HG03469 (cell line): ENCODE results near the gene POLD4.
"Not testable (repeated sequence)": the region's sequence is repeated elsewhere in the genome, so short reads cannot be mapped to it uniquely, and the experiment has no call there.

Experiments used
- ATAC-seq: cut with Tn5 transposase; IDR thresholded peaks from one replicate; pipeline ENCODE4 v1.9.1; 2021; ENCODE audit warnings: mild to moderate bottlenecking, moderate library complexity, moderate number of reproducible peaks; ENCODE audit not compliant: unreplicated experiment

POLD4 gene

GRCh38 chr11:67354075-67355022 lies 1.0 kb upstream of the POLD4 start:
- ATAC-seq: no peak

DNA sequence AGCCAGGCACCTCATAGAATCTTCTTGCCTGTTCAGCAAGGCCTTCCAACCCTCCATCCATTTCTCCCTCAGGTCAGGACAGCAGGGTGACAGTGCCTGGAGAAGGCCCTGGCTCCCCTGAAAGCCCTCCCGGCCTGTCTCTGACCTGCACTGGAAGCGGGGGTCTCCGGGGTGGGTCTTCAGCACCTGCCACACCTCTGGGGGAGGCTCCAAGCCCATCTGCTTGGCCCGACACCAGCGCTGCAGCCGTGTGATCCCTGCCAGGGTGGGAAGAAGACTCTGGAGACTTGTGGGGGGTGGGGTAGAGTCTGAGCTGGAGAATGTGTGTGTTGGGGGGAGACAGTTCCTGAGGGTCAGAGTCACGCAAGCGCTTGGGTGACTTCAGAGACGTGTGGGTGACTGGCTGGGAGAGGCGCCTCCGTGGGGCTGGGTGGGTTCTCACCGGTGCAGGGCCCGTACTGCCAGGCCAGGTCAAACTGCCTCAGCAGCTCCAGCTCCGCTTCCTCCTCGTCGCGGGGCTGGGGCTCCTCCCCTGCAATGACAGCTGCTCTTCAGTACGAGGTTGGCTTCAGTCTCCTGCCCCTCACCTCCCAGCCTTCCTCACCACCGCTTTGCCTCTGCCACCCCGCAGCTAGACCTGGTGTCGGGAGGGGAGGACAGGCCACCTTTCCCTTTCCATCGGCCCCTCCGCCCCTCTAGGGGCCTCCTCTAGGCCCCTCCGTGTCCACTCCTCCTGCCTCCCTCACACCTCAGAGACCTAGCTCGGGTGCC lies 615 bp downstream of the POLD4 start:
- no peak for ATAC-seq

DNA sequence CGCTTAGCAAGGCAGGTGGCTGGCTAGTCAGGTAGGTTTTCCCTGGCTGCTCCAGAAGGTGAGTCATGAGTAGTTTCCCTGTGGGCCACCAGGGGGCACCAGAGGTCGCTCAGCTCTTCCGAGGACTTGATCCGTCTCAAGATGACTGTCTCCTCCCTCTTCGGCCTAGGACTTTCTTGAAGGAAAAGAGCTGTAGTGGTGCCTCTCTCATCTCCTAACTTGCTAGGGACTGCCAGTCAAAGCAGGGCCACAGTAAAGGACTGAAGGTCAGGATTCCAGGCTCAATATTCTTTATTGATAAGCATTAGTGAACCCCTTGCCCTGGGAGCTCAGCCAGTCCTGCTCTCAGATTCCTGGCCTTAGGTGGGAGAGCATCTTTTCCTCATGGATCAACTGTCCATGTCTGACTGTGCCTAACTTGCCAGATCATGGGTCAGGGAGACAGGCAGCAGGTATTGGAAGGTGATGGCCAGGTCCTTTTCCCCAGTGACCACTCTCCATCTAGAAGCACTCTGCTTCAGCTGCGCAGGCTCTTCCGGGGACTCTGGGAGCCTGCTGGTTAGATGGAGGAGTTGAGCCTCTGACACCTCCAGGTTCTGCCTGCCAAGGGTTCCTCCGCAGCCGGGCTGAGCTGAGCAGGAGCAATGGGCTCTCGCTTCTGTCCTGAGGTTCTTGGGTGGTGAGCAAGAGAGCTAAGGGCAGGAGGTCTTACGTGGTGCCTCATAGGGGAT lies 1.9 kb downstream of the POLD4 start:
- no peak for ATAC-seq

DNA sequence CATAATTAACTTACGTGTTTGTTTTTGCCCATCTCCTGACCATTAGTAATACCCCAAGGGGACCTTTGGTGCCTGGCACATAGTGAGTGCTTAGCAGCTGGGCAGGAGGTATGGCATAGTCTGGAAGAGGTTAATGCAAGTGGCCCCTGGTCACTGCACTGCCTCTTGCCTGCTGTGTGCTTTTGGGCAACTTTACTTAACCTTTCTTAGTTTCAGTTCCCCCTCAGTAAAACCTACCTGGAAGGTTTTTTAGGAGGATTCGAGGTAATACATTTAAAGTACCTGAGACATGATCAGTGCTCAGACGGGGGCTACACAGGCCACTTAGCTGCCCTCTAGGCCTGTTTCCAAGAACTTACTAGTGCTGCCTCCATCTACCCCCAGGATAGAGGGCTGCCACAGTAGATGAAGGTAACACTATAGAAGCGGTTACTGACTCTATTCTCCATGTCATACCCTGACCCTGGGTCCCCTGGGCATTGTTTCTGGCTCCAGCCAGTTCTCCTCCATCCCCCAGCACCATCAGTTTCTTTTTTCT lies 3.3 kb downstream of the POLD4 start:
- no peak for ATAC-seq

DNA sequence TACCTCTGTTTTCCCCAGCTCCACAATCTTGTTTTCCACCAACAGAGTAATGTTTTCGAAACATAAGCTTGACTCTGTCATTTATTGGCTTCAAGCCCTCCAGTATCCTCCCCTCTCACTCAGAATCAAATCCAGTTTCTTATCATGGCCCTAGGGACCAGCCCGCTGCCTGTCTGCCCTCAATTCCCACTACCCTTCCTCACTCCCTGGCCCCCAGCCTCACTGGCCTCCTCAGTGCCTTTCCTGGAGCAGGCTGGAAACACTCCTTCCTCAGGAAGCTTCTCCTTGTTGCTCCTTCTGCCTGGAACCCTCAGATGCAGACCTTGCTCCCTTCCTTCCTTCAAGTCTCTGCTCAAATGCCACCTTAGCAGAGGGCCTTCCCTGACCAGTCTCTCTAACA lies 3.9 kb downstream of the POLD4 start:
- ATAC-seq: no peak

GRCh38 chr11:67349036-67349435 lies 4.3 kb downstream of the POLD4 start:
- no peak for ATAC-seq

DNA sequence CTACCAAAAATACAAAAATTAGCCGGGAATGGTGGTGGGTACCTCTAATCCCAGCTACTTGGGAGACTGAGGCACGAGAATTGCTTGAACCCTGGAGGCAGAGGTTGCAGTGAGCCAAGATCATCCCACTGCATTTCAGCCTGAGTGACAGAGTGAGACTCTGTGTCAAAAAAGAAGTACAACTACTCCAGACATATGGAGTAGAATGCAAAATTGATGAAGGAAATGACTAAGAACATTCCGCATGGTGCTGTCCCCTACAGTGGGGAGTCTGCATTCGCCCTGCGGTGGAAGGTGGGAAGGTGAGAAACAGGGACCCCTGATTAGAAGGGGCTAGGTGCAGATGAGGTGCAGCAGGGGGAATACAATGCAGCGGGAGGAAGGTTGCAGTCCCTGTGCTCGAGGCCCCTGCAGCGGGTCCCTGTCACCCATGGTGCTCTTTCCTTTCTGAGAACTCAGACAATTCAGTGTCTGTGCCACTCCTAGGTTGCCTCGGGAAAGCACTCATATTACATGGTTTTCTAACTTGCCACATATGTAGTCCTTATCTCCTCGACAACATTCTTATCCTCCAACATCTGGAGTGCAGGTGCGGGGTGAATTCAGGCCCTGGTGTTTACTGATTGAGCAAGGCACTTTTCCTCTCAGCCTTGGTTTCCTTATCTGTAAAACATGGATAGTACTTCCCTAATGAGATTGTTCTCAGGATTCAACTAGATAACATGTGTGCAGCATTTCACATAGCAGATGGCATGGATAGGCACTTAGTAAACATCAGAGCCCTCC lies 5.2 kb downstream of the POLD4 start:
- ATAC-seq: no peak

- ATAC-seq: no peak
Measured at GRCh38 chr11:67345920-67346819, 7.2 kb downstream of the POLD4 start.

- no peak for ATAC-seq
Measured at GRCh38 chr11:67345247-67345919, 8.0 kb downstream of the POLD4 start.

- ATAC-seq: no peak
Measured at GRCh38 chr11:67344264-67344663, 9.1 kb downstream of the POLD4 start.

DNA sequence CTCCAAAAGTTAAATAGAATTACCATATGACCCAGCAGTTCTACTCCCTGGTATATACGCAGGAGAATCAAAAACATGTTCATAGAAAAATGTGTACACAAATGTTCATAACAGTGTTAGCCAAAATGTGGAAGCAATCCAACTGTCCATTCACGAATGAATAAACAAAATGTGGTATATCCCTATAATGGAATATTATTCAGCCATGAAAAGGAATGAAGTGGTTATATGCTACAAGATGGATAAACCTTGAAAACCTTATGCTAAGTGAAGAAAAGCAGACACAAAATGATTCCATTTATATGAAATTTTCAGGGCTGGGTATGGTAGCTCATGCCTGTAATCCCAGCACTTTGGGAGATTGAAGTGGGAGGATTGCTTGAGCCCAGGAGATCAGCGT lies 16.1 kb downstream of the POLD4 start:
- ATAC-seq: no peak

GRCh38 chr11:67332081-67332691 lies 21.2 kb downstream of the POLD4 start:
- no peak for ATAC-seq

GRCh38 chr11:67323526-67323925 lies 29.8 kb downstream of the POLD4 start:
- no peak for ATAC-seq

DNA sequence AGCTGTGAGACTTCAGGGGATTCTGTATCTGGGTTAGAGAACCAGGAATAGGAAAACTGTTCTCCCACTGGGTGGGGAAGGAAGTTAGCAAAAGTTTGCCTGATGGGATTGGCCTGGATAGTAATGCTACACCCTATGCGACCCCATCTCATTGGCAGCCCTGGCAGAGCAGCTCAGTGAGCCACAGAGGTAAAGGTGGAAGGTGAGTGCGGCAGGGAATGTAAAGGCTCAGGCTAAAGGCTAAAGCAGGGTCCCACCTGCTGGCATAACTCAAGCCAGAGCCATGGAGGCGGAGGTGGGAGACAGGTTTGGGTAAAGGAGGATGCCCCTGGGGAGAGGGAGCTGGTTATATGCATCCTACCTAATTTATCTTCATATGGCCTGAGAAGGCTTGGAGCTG lies 31.3 kb downstream of the POLD4 start:
- ATAC-seq: no peak

DNA sequence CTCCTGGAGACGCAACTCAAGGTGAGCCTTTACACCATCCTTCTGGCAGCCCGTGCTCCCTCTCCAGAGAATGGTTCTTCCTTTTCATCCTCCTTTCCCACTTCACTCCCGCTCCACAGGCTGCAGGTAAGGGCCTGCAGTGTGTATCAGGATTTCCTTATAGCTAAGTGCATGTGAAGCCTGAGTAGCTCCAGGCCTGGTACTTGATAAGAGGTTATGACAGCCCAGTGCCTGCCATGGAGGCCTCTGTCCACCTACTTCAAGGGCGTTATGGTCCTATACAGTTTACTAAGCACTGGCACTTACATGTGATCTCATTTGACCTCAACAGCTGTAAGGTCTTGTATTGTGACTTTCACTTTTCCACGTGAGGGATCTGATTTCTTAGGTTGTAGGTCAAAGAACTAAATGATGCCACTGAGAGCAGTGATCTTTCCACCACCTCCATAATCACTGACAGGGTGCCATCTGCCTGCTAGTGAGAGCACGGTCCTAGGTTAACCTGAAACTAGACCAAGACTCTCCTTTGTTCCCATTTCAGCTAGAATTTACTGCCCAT lies 32.0 kb downstream of the POLD4 start:
- no peak for ATAC-seq

DNA sequence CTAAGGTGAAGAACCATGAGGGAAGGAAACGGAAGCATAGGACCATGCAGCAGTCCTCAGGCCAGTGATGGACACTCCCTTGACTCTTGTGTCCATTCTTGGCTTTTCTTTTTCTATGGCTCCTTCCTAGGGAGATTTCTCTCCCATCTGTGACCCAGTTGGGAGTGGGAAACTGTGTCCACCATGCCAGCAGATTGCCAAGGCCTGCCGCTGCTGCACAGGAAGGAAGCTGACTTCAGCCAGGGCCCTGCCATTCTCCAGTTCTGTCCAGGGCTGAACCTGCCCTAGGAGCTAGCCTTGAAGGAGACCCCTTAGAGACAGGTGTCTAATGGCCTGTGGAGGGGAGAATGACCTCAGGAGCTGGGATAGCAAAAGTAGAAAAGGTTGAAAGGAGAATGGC lies 32.7 kb downstream of the POLD4 start:
- ATAC-seq: no peak

DNA sequence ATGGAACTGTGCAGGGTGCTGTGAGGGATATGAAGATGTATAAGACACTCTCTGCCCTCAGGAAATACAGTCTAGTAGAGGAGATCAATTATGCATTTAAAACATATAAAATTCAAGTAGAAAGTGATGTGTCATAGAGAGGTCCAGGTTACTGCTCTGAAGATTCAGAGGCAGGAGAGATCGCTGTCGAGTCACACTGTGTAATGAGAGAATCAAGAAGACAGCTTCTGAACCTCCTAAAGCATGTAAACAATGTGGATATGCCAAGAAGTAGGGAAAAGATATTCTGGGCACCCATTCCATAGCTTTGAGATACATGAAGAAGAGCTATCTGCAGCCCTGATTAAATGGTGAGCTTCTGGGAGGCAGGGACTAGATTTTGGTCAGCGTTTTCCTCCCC lies 33.3 kb downstream of the POLD4 start:
- ATAC-seq: no peak

GRCh38 chr11:67318876-67319275 lies 34.5 kb downstream of the POLD4 start:
- ATAC-seq: not testable (repeated sequence)
